GM12872 (cell line): ENCODE data around the gene OLIG2.

Experiments
- TF ChIP-seq, protein P1 (sequence below): IDR thresholded peaks from 3 replicates; pipeline ENCODE4 v1.5.1; 2011; ENCODE audit warnings: low read depth, mild to moderate bottlenecking, low read length, moderate library complexity; ENCODE audit not compliant: insufficient read depth

OLIG2 gene

DNA sequence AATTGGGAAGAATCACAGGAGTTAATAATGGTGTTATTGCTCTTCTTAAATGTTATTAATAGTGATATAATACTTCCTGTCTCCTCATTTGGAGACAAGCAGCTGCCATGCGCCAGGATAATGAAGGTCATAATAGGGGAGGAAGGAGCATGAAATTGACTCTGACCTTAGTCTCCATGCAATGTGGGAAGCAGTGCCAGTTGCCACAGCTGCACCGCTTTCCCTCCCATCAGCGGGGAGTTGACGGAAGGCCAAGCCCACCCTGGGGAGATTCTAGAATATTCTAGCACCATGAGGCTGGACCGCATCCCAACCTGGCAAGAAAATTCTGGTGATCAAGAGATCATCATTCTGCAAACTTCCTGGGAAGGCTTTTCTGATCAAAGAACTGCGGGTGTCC, 33.2 kb downstream of the OLIG2 start:
- TF ChIP-seq, protein P1, sequence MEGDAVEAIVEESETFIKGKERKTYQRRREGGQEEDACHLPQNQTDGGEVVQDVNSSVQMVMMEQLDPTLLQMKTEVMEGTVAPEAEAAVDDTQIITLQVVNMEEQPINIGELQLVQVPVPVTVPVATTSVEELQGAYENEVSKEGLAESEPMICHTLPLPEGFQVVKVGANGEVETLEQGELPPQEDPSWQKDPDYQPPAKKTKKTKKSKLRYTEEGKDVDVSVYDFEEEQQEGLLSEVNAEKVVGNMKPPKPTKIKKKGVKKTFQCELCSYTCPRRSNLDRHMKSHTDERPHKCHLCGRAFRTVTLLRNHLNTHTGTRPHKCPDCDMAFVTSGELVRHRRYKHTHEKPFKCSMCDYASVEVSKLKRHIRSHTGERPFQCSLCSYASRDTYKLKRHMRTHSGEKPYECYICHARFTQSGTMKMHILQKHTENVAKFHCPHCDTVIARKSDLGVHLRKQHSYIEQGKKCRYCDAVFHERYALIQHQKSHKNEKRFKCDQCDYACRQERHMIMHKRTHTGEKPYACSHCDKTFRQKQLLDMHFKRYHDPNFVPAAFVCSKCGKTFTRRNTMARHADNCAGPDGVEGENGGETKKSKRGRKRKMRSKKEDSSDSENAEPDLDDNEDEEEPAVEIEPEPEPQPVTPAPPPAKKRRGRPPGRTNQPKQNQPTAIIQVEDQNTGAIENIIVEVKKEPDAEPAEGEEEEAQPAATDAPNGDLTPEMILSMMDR, result no peak

DNA sequence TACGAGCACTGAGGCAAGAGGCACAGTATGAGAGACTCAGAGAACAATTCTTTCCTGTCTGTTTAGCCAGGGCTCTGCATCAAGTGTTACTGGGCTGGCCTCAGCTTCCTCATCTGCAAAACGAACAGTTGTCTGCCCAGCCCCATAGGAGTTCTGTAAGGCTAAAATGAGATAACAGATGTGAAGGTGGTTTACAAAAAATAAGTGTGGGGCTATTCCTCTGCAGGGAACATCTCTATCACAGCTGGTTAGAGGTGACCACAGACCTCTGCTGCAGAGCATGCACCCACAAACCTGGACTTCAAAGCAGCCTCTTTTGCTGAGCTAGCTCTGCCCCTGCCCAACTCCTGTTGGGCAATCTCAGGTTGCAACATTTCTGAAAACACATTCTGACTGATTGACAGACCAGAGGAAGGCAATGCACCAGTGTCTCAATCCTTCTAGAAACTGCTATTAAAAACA, 33.7 kb downstream of the OLIG2 start:
- TF ChIP-seq, protein P1, result no peak

DNA sequence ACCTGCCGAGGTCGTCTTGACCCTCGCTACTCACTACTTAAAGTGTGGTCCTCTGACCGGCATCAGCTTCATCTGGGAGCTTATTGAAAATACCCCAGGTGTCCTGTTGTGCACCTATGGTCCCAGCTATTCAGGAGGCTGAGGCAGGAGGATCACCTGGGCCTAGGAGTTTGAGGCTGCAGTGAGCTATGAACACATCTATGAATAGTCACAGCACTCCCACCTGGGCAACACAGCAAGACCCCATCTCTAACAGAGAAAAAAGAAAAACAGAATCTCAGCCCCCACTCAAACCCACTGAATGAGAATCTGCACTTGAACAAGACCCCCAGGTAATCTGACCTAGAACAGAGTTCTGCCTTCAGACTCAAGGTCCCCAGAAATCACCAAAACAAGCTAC, 35.5 kb downstream of the OLIG2 start:
- TF ChIP-seq, protein P1, result no peak

DNA sequence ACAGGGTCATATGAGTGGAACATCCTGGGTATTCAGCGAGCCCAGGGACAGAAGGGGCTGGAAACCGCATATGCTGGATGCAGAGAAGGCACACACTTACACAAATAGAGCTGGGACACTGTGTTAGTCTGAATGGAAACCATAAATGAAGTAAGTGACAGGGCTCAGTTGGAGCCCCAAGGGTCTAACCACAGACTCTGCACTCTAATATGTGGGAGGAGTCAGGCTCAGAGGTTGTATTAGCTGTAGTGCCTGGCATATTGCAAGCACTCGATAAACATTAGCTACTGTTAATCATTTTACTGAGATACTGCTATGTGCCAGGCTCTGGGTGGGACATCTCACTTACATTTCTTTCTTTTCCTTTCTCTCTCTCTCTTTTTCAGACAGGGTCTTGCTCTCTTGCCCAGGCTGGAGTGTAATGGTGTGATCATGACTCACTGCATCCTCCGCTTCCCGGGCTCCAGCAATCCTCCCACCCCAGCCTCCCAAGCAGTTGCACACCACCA, 37.7 kb downstream of the OLIG2 start:
- TF ChIP-seq, protein P1, result no peak

DNA sequence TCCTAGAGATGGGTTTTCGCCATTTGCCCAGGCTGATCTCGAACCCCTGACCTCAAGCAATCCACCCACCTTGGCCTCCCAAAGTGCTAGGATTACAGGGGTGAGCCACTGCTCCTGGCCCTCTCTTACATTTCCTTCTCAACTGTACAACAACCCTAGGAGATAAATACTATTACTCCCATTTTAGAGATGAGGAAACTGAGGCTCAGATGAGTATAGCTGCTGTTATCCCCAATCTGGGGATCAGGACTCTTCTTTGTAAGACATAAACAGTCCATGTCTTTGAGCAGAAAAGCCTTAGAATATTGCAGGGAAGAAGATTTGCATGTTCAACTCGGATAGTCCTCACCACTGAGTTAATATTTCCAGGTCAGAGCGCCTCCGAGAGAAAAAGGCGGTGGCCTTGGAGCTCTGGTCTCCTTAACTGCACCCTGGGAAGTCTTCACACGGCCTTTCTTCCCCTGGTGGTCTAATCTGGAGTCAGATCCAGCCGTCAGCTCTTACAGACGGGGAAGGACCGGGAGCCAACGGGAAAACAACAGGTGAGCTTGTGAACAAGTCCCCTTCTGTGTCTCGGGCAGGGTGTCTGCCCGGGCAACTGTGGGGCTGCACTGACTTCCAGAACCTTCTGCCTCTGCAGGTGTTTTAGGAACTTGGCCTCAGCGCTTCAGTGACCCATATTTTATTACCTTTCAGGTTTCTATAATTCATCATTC, 38.3 kb downstream of the OLIG2 start:
- TF ChIP-seq, protein P1, result no peak

DNA sequence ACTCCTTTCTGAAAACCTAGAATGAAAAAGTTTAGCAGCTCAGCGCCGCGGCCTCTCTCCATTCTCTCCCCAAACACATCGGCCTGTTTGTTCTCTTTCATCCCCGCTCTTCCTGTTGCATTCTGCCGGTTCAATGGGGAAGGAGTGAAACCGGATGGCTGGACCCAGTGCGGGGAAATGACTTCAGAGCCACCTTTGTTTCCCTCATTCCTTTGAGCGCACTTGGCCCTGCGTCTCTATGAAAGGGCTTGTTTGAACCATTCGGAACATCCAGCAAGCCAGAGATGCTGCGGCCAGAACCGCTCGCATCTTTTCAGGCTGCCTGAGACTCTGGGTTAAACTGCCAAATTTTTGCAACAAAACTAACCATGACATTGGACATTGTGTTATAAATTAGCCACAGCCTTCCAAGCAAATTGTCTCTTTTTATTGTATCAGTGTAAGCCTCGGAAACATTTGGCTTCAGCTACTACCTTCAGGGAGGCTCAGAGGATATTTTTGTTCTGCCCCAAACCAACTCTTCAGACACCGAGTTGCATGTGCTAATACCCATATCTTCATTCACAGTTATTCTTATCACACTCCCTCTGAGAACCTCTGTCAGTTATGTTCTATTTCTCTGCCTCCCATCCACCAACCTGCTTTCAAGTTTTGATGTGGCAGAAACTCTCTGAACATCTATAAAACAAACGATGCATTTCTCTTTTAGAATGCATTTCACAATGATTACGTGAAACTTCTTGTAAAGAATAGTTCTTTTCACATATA, 39.1 kb downstream of the OLIG2 start:
- TF ChIP-seq, protein P1, result no peak

DNA sequence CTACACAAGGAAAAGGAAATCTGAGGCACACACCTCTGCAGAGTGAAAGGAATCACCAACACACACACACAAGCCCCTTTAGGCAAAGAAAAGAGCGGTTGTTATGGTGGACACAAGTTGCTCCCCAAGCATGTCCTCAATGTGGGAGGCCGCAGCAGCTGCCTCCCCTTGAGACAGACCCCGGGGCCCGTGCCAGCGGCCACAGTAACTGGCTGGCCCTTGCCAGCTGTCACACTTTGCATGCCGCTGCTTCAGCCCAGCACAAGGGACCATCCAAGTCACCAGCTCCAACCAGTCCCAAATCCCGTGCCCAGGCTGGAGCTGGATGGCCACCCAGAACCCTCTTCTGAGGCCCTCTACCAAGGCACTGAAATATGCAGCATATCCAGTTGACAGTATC, 41.3 kb downstream of the OLIG2 start:
- TF ChIP-seq, protein P1, result no peak
